Skeletal muscle cell (primary cell): ENCODE measurements around the gene VAMP7.
"Not testable (repeated sequence)": the region's sequence is repeated elsewhere in the genome, so short reads cannot be mapped to it uniquely, and the experiment has no call there.

Experiments used
- DNase-seq: peaks from one replicate; pipeline ENCODE4 v3.0.0-alpha.2; 2010; ENCODE audit warnings: low read depth
- H3K4me3 ChIP-seq: 2 replicates; pipeline ENCODE4 v1.5.1; 2011; ENCODE audit warnings: low read depth, mild to moderate bottlenecking, control low read depth, low read length, moderate library complexity

The VAMP7 gene, protein sequence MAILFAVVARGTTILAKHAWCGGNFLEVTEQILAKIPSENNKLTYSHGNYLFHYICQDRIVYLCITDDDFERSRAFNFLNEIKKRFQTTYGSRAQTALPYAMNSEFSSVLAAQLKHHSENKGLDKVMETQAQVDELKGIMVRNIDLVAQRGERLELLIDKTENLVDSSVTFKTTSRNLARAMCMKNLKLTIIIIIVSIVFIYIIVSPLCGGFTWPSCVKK

DNA sequence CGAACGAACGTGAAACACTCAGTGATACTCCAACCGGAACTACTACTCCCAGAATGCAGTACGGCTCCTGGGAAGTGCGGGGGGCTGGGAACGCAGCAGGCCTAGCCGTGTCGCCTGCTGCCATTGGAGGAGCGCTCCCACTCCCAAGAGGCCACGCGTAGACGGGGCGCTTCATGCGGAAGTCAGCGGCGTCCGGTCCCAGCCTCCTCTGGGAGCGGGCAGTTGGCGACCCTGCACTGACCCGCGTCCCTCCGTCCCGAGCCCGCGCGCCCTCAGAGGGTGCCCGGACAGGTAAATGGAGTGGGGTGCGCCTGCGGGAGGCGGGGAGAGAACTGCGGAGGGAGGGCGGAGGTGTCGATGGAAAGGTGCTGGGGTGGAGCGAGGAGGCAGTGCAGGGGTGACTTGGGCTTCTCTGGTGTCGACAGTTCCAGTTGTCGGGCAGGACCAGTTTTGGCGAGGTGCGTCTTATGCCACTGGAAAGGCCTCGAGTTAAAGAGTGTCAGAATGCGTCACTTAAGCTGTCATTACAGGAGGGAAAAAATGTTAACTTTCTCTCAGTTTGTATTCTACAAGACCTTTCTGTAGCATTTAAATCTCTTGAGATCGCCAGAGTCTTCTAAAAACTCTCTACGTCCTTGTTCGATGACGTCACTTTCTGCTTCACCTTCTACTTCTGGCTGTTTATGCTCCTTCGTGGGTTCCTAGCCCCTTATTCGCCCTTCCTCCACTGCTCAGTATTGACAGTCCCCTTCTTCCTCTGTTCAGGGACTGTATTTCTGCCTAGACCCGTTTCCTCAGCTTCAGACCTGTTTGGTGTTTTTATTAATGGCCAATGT, at the start of gene VAMP7:
TSS of gene VAMP7 (plus strand) at position 188 of the 836 bp plus-strand sequence. CDS start 8,122 bp downstream, outside the sequence.
- DNase-seq: peak; percentile 62
- peak within 1 kb of the TSS; percentile 73 for H3K4me3 ChIP-seq

DNA sequence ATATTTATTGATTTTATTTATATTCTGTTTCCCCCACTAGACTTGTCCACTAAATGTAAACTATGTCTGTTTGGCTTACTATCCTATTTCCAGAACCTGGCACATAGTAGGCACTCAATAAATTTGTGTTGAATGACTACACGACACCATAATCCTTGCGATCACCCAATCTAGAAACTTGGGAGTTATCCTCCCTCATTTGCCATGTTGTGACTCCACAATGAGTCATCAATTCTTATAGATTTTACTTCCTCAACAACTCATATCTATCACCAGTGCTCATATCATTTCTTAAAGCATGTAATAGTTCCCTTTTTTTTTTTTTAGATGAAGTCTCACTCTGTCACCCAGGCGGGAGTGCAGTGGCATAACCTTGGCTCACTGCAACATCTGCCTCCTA, 39.9 kb upstream of the VAMP7 start:
- DNase-seq: no peak
- H3K4me3 ChIP-seq: no peak overlapping the region

DNA sequence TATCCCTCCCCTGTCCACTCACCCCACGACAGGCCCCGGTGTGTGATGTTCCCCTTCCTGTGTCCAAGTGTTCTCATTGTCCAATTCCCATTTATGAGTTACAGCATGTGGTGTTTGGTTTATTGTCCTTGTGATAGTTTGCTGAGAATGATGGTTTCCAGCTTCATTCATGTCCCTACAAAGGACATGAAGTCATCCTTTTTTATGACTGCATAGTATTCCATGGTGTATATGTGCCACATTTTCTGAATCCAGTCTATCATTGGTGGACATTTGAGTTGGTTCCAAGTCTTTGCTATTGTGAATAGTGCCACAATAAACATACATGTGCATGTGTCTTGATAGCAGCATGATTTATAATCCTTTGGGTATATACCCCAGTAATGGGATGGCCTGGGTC, 29.4 kb upstream of the VAMP7 start:
- H3K4me3 ChIP-seq, DNase-seq: not testable (repeated sequence)

DNA sequence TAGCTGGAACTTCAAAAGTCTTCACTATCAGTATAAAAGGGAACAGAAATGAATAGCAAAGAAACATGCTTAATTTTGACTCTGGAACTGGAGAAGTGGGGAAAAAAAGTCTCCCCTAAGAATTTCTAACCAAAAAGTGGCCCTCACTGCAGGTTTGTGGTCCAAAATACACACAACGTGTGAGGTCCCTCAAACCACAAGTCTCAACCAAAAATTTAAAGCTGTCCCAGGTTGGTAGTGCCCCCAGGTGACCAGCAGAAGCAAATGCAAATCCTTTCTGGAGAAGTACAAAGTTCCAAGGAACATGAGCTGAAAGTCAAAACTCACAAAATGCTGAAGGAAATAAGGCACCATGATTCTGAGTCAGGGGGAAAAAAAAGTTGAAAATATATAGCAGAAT, 23.6 kb upstream of the VAMP7 start:
- no peak for DNase-seq

DNA sequence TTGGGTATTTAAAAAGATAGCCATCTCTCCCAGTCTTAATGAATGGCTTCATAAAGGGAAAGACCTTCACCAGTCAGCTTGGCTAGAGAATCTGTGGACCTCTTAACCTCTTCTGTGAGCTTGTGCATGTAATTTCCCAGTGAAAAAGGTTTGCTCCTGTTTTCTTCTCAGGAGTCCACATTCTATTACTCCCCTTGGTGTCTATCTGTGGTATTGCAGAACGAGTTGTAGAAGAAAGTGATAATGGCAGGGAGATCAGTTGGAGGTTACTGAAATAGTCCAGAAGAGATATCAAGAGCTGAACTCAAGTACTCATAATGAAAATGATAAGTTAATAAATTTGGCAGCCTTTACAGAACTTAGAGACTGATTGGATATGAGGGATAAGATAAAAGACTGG, 16.5 kb upstream of the VAMP7 start:
- no peak for DNase-seq
- H3K4me3 ChIP-seq: no peak overlapping the region

More for the DNA sequence above, 23.6 kb upstream of the VAMP7 start:
- H3K4me3 ChIP-seq: no peak overlapping the region

DNA sequence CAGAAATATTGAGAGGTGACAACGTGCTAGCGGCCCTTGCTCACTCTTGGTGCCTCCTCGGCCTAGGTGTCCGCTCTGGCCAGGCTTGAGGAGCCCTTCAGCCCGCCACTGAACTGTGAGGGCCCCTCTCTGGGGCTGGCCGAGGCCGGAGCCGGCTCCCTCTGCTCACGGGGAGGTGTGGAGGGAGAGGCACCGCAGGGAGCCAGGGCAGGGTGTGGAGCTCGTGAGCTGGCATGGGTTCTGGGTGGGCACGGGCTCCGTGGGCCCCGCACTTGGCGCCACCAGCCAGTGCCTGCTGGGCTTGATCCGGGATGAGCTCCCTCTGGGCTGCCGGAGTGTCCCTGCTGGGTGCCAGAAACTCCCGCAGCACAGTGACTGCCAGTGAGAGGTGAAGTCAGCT, 16.0 kb upstream of the VAMP7 start:
- DNase-seq: no peak
- no peak overlapping the region for H3K4me3 ChIP-seq

DNA sequence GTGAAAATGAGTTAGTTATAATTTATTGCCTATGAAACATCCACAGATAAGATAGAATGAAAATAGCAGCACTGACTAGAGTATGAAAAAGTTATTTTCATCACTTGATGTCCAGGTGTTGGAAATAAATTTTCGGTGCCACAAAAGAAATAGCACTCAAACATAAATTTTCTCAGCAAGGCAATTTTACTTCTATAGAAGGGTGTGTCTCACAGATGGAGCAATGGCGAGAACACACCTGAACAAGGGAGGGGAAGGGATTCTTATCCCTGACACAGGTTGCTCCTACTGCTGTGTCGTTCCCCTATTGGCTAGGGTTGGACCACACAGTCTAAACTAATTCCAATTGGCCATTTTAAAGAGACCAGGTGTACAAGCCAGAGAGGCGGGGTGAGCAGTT, 13.3 kb upstream of the VAMP7 start:
- no peak for DNase-seq
- H3K4me3 ChIP-seq: no peak overlapping the region

DNA sequence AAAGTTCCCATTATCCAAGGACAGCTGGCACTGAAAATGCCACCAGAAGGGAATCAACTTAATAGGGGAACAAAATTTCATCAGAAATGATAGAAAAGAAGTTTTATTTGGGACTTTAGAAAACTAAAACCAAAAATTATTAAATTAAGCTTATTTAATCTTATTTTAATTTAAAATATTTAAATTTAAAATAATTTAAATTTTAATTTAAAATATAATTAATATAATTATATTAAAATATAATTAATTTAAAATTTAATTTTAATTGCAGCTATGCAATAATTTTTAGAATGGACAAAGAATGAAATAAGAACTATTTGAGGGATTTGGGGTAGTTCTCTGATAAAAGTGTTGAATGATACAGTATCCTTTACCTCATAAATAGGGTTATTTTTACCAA, 10.2 kb upstream of the VAMP7 start:
- no peak for DNase-seq
- no peak overlapping the region for H3K4me3 ChIP-seq

DNA sequence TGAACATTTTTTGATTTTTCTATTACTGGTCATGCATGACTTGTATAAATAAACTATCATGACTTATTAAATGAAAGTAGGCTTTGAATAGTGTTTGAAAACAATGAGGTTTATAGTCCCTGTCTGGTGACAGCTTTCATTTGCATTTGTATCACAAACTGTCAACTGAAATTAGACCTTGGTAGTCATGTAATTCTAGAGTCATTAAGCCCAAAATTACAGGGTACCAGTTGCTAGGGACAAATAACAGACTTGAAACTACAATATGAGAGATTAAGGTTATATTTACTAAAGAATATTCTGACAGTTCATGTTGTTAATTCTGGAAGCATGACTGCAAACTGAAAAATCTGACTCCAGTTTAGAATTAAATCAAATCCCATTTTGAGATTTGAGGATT, 9.2 kb upstream of the VAMP7 start:
- DNase-seq: no peak

DNA sequence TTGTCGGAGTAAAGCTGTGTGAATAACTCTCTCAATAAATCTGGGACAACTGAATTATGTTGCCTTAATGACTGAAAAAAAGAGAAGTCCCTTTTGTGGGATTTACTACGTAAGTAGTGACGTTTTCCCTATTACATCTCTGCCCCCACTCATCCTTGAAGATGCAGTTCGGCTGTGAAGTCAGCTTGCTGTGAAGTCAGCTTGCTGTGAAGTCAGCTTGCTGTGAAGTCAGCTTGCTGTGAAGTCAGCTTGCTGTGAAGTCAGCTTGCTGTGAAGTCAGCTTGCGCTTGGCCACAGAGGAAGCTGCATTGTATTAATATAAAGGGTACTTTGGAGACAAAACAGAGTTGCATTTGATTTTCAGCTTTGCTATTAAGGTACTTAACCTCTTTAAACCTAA, 8.0 kb upstream of the VAMP7 start:
- no peak overlapping the region for H3K4me3 ChIP-seq
- DNase-seq: no peak

More for the DNA sequence above, 9.2 kb upstream of the VAMP7 start:
- H3K4me3 ChIP-seq: no peak overlapping the region

DNA sequence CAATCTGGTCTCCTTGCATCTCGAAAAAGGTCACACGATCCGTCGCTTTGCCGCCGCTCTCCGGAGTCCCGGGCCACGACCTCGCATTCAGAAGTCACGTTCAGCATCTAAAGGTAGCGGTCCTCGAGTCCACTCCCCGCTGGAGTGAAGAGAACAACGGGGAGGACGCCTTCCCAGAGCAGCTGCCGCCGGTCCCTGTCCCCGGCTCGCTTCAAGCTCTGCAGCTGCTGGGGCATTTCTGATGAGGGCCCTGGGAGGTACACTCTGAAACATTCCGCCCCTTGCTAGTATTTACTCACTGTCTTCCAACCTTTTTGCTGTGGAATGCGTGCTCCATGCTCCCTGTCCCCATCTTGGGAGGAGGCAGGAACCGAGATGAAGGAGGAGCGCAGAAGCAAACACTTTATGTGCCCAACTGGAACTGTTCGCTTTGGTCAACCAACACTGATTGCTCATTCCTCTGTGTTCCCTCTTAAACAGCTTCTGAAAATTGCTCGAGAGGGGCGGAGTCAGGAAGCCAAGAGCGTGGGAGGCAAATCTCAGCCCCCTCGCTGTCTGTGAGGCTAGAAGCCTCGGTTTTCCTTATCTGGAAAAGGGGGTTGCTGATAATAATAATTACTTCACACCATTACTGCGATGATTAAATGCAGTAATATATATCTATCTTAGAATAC, 6.4 kb upstream of the VAMP7 start:
- DNase-seq: no peak
- peak overlapping the region; percentile 21 for H3K4me3 ChIP-seq

DNA sequence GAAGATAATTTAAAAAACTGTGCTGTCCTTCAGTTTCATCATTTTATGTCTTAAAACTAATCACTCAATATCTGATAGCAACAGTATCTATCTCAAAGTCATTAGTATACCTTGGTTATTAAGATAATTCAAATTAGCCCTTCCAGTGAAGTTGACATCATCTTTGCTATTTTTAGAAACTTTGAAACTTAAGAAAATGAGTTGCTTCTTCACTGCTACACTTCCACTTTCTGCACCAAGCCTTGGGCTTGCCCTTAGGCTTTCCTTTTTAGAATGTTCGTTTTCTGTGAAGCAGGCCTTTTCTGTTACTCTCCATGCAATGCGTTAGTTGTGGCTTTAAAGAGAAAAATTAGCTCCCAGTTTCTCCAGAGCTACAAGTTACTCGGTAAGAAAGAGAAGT, 4.4 kb upstream of the VAMP7 start:
- DNase-seq: no peak

DNA sequence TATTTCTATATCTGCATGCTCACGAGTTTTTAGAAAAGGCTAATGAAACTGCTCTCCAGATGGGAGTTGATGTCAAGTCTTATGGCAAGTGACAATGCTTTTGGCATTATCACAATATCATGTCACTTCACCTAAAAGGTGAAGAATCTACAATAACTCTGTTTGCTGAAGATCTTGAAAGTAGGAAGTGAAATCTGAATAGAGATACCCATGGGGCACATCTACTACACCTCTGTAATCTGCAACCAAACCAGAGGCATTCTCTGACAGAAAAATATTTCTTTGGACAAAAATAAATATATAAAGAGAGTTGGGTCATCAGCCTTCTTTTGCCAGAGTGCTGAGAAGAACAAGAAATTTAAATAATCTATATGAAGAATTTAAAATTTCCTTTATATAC, 3.9 kb upstream of the VAMP7 start:
- no peak for DNase-seq
- no peak overlapping the region for H3K4me3 ChIP-seq

More for the DNA sequence above, 4.4 kb upstream of the VAMP7 start:
- no peak overlapping the region for H3K4me3 ChIP-seq

DNA sequence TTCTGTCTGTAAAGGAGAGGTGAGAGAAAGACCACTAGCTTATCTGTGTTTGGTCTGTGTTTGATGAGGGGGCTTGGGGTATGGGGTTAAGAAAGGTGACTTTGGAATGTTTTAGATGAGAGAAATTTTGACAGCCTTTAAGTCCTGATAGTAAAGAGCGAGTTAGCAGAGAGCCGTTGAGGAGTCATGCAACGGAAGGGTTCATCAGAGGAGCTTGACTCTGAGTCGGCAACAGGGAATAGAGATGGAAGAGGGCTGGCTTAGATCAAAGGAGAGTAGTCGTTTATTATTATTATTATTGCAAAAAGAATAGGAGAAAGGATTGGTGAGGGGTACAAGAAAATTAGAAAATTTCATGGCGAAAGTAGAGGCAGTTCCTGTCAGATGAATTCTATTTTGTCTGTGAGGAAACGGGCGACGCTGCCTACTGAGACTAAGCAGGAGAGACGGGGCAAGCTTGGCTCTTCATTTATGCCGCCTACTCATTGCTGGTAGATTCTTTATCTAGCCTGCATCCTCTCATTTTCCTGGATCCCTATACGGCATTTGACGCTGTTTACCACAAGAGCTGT, 473 bp upstream of the VAMP7 start:
- peak overlapping the region; percentile 73 for H3K4me3 ChIP-seq
- DNase-seq: no peak

DNA sequence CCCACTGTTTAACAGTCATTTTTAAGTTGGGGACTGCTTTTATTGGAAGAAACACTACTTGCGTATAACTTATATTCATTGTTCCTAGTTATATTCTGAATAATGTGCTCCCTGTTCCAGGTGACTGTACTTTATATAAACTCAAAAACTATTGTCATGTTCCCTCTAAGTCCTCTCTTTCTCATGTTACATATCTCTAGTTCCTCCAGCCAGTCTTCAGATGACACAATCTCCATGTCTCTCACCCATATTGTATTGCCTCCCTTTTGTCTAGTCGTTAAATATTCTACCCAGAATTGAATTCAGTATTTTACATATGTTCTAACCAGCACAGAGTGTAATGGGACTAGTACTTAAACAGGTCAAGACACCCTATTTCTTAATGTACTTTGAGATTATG, 5.3 kb downstream of the VAMP7 start:
- DNase-seq: no peak
- no peak overlapping the region for H3K4me3 ChIP-seq

DNA sequence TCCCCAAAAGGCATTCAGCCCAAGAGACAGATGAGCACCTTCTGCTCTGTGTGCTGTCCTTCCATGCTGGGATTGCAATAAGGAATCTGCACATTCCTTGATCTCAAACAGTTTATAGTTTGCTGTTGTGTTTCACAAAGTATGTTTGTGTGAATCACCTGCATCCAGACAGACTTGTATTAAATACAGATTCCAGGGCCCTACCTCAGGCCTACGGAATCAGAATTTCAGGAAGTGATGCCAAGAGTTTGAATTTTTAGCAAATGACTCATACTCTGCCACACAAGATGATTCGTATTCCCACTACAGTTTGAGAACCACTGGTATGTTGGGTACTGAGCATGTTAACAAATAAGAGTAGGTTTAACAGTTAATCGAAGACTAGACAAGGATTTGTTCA, 7.0 kb downstream of the VAMP7 start:
- peak; percentile 27 for DNase-seq
- H3K4me3 ChIP-seq: no peak overlapping the region

DNA sequence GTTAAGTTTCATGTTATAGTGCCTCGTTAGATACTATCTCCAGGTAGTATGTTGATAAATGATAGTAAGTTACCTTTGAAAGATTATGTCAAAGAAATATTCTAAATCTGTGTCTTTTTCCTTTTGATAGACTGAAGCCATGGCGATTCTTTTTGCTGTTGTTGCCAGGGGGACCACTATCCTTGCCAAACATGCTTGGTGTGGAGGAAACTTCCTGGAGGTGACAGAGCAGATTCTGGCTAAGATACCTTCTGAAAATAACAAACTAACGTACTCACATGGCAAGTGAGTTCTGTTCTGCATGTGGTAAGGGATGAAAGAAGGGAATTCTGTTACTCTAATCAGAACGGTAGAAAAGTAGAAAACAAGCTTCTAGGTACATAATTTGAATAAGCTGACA, 8.2 kb downstream of the VAMP7 start:
- no peak overlapping the region for H3K4me3 ChIP-seq
- no peak for DNase-seq

DNA sequence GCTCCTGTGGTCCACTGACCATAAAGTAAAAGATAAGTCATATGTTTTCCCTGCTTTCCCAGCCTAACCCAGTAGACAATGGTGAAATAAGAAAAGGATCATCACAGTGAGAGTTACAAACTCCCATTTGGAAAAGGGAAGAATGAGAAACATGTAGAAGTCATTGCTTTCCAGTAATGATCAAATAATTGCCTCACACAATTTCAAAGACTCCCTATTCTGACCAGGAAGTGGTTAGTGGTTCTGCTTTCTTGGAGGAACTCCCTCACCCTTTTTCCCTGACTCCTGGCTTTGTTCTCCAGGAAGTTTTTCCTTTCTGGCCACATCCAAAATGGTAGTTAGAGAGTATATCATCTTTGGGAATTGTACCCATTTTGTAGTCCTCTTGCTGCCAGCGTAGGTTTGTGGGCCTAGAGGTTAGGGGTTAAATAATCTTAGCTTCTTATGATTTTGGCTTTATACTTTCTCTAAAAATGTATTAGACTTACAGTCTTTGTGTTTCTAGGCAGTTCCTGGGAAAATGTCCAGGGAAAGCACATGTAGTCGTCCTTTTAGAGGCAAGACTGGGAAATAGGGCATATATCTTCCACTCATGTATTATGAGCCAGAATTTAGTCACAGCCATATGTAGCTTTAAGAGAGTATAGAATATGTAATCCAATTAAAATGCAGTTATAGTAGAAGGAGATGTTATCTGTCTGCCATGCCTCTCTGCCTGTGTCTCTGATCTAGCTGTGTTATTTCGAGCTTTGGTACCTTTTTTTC, 10.5 kb downstream of the VAMP7 start:
- no peak for DNase-seq
- no peak overlapping the region for H3K4me3 ChIP-seq

DNA sequence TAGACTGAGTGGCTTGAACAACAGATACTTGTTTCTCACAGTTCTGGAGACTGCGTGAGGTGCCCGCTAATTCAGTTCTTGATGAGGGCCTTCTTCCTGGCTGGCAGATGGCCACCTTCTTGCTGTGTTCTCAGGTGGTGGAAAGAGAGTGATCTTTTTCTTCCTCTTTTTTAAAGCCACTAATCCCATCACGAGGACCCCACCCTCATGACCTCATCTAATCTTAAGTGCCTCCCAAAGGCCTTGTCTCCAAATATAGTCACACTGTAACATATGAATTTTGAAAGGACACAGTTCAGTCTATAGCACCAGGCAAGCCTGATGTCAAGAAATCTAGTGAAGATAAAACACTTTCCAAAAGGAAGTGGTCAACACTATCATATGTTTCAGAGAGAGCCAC, 12.4 kb downstream of the VAMP7 start:
- no peak overlapping the region for H3K4me3 ChIP-seq
- no peak for DNase-seq
